GM21825 (cell line): Measurements from ENCODE around the gene HAGH.
"Not testable (repeated sequence)": the region's sequence is repeated elsewhere in the genome, so short reads cannot be mapped to it uniquely, and the experiment has no call there.

Experiments
- ATAC-seq: cut with Tn5 transposase; IDR thresholded peaks from one replicate; pipeline ENCODE4 v1.9.1; 2021; ENCODE audit warnings: mild to moderate bottlenecking, moderate library complexity; ENCODE audit not compliant: unreplicated experiment

Gene HAGH

GRCh38 chr16:1826691-1827573, at the start of gene HAGH, which contains the start of gene FAHD1:
Gene HAGH, minus strand, starts transcription at chr16:1826825. Its CDS starts 38 bp downstream, at chr16:1826787.
Gene FAHD1, plus strand, starts transcription at chr16:1827206. Its CDS starts 33 bp downstream, at chr16:1827239.
- ATAC-seq = peak; percentile 69

GRCh38 chr16:1876066-1876465, 49.4 kb upstream of the HAGH start:
- ATAC-seq = not testable (repeated sequence)

GRCh38 chr16:1874854-1875253, 48.2 kb upstream of the HAGH start:
- no peak for ATAC-seq

GRCh38 chr16:1871974-1872635, 45.5 kb upstream of the HAGH start, which contains the start of gene MEIOB:
Gene MEIOB, minus strand, starts transcription at chr16:1872164. Its CDS starts 3,989 bp downstream, at chr16:1868175.
- no peak for ATAC-seq

GRCh38 chr16:1870365-1871082, 43.9 kb upstream of the HAGH start:
- ATAC-seq = no peak

GRCh38 chr16:1865902-1866690, 39.5 kb upstream of the HAGH start:
- ATAC-seq = no peak

GRCh38 chr16:1863681-1864460, 37.2 kb upstream of the HAGH start:
- no peak for ATAC-seq

- no peak for ATAC-seq
Observed at GRCh38 chr16:1862394-1862793, 35.8 kb upstream of the HAGH start.

- no peak for ATAC-seq
Observed at GRCh38 chr16:1861730-1862129, 35.1 kb upstream of the HAGH start.

- no peak for ATAC-seq
Observed at GRCh38 chr16:1859650-1860049, 33.0 kb upstream of the HAGH start.

GRCh38 chr16:1858189-1858865, 31.7 kb upstream of the HAGH start:
- ATAC-seq = no peak

- no peak for ATAC-seq
Observed at GRCh38 chr16:1857433-1858097, 30.9 kb upstream of the HAGH start.

GRCh38 chr16:1851793-1852192, 25.2 kb upstream of the HAGH start:
- no peak for ATAC-seq

- ATAC-seq = no peak
Observed at GRCh38 chr16:1850981-1851380, 24.4 kb upstream of the HAGH start.

- ATAC-seq = no peak
Observed at GRCh38 chr16:1846416-1846815, 19.8 kb upstream of the HAGH start.

GRCh38 chr16:1845985-1846384, 19.4 kb upstream of the HAGH start:
- ATAC-seq = no peak

GRCh38 chr16:1839554-1839953, 12.9 kb upstream of the HAGH start:
- no peak for ATAC-seq

GRCh38 chr16:1834096-1834495, 7.5 kb upstream of the HAGH start:
- ATAC-seq = no peak
